IMR-90 (cell line): ENCODE results near the gene PADI2. TPM values are rescaled to one million over a fixed set of nuclear protein-coding genes. Genes with fewer than 3 reads are reported as not detected.

Source experiments
- ATAC-seq: fragments of 200-7000 bp; cut with Tn5 transposase; 2 replicates; pipeline ENCODE4 v1.9.1; 2020; ENCODE audit warnings: low read depth, mild to moderate bottlenecking, moderate library complexity
- BruUV-seq: library from RNA; stranded (reverse); fragments of 400-500 nt; replicated peaks from 2 replicates; lab custom pipeline; 2021; lab: Mats Ljungman, UMichigan
- CTCF ChIA-PET: fragments of 300-600 bp; formaldehyde crosslinking; extraction: SDS; loops from one replicate; lab custom pipeline; 2021; ENCODE audit warnings: antibody characterized with exemption; lab: Yijun Ruan, JAX
- POLR2A ChIA-PET: fragments of 300-600 bp; sonication (Branson Sonifier 250); formaldehyde crosslinking; loops from one replicate; lab custom pipeline; 2022; ENCODE audit warnings: antibody characterized with exemption; ENCODE audit not compliant: unreplicated experiment; lab: Charles Lee
- DNase-seq: peaks from one replicate; pipeline ENCODE4 v3.0.0; 2013
- H2AFZ ChIP-seq: replicated peaks from 2 replicates; pipeline ENCODE3; 2013; ENCODE audit warnings: low read length, mild to moderate bottlenecking; ENCODE audit not compliant: poor library complexity
- H2AK5ac ChIP-seq: 2 replicates; pipeline ENCODE4 v1.6.1; 2013; ENCODE audit warnings: low read depth, low read length, inconsistent platforms
- H2AK9ac ChIP-seq: replicated peaks from 2 replicates; pipeline ENCODE3; 2013; ENCODE audit warnings: mild to moderate bottlenecking, low read depth, low read length, moderate library complexity; ENCODE audit not compliant: poor library complexity
- H2BK120ac ChIP-seq: 2 replicates; pipeline ENCODE4 v1.6.1; 2013; ENCODE audit warnings: low read depth, low read length, inconsistent platforms
- H2BK15ac ChIP-seq: 3 replicates; pipeline ENCODE4 v1.6.1; 2013; ENCODE audit warnings: low read depth, low read length, inconsistent platforms
- H2BK20ac ChIP-seq: 2 replicates; pipeline ENCODE4 v1.6.1; 2013; ENCODE audit warnings: low read depth, mild to moderate bottlenecking, inconsistent platforms, low read length, moderate library complexity
- H2BK5ac ChIP-seq: 2 replicates; pipeline ENCODE4 v1.6.1; 2013; ENCODE audit warnings: mild to moderate bottlenecking, low read depth, low read length, inconsistent platforms; ENCODE audit not compliant: poor library complexity, severe bottlenecking
- H3K14ac ChIP-seq: replicated peaks from 2 replicates; pipeline ENCODE4 v1.6.1; 2013; ENCODE audit warnings: low read depth, low read length, inconsistent platforms
- H3K18ac ChIP-seq: 2 replicates; pipeline ENCODE4 v1.6.1; 2013; ENCODE audit warnings: low read depth, low read length, control low read depth
- H3K23ac ChIP-seq: 2 replicates; pipeline ENCODE4 v1.6.1; 2013; ENCODE audit warnings: low read depth, low read length, inconsistent platforms
- H3K27ac ChIP-seq: 2 replicates; pipeline ENCODE4 v1.5.1; 2013; ENCODE audit warnings: mild to moderate bottlenecking, control low read depth, low read length; ENCODE audit not compliant: insufficient read depth
- H3K27me3 ChIP-seq: 2 replicates; pipeline ENCODE4 v1.6.1; 2013; ENCODE audit warnings: low read length; ENCODE audit not compliant: control insufficient read depth, insufficient read depth
- H3K36me3 ChIP-seq: 2 replicates; pipeline ENCODE4 v1.6.1; 2013; ENCODE audit warnings: low read length, mixed read lengths; ENCODE audit not compliant: control insufficient read depth, insufficient read depth
- H3K4ac ChIP-seq: 2 replicates; pipeline ENCODE4 v1.6.1; 2013; ENCODE audit warnings: low read depth, low read length, inconsistent platforms
- H3K4me1 ChIP-seq: 2 replicates; pipeline ENCODE4 v1.6.1; 2013; ENCODE audit warnings: low read length, mixed read lengths; ENCODE audit not compliant: control insufficient read depth, insufficient read depth
- H3K4me2 ChIP-seq: 2 replicates; pipeline ENCODE4 v1.6.1; 2013; ENCODE audit warnings: low read depth, mild to moderate bottlenecking, control low read depth, low read length, moderate library complexity
- H3K4me3 ChIP-seq: 2 replicates; pipeline ENCODE4 v1.5.1; 2013; ENCODE audit warnings: low read depth, mild to moderate bottlenecking, control low read depth, low read length, moderate library complexity; ENCODE audit not compliant: insufficient read depth
- H3K56ac ChIP-seq: 2 replicates; pipeline ENCODE4 v1.6.1; 2013; ENCODE audit warnings: low read length, inconsistent platforms; ENCODE audit not compliant: insufficient read depth; ENCODE audit errors: extremely low read depth
- H3K79me1 ChIP-seq, 2 experiments: 2 replicates each; pipeline ENCODE4 v1.6.1; 2013; ENCODE audit warnings: low read length in 2 of 2, inconsistent platforms in 1 of 2, low read depth in 1 of 2
- H3K9ac ChIP-seq: 2 replicates; pipeline ENCODE4 v1.6.1; 2013; ENCODE audit warnings: low read depth, low read length, control low read depth
- H3K9me1 ChIP-seq: 2 replicates; pipeline ENCODE4 v1.6.1; 2013; ENCODE audit warnings: low read length, inconsistent platforms; ENCODE audit not compliant: insufficient read depth
- H3K9me3 ChIP-seq: 2 replicates; pipeline ENCODE4 v1.6.1; 2013; ENCODE audit warnings: low read length; ENCODE audit not compliant: control insufficient read depth, insufficient read depth
- H4K20me1 ChIP-seq: 2 replicates; pipeline ENCODE4 v1.6.1; 2013; ENCODE audit warnings: low read length, inconsistent platforms; ENCODE audit not compliant: insufficient read depth
- H4K5ac ChIP-seq: 2 replicates; pipeline ENCODE4 v1.6.1; 2013; ENCODE audit warnings: mild to moderate bottlenecking, low read depth, low read length, control low read depth
- H4K8ac ChIP-seq, 2 experiments: 2 replicates each; pipeline ENCODE4 v1.6.1; 2013; ENCODE audit warnings: low read depth in 2 of 2, low read length in 2 of 2, control low read depth in 1 of 2, inconsistent platforms in 1 of 2
- H4K91ac ChIP-seq: 2 replicates; pipeline ENCODE4 v1.6.1; 2013; ENCODE audit warnings: low read depth, low read length, inconsistent platforms; ENCODE audit not compliant: insufficient read depth
- BHLHE40 ChIP-seq: fragments of 150-350 bp; IDR thresholded peaks from 2 replicates; pipeline ENCODE4 v1.6.1; 2016; ENCODE audit warnings: mild to moderate bottlenecking, low read depth, low read length
- CEBPB ChIP-seq: IDR thresholded peaks from 2 replicates; pipeline ENCODE4 v1.6.1; 2012; ENCODE audit warnings: low read depth, low read length, improper control_type of control experiment
- CHD1 ChIP-seq: IDR thresholded peaks from 2 replicates; pipeline ENCODE4 v1.6.1; 2012; ENCODE audit warnings: low read depth, low read length, improper control_type of control experiment
- CTCF ChIP-seq: conservative IDR thresholded peaks from 2 replicates; pipeline ENCODE4 v1.5.1; 2012; ENCODE audit warnings: mild to moderate bottlenecking, low read depth, low read length, improper control_type of control experiment
- ELK1 ChIP-seq: fragments of 150-350 bp; IDR thresholded peaks from 2 replicates; pipeline ENCODE4 v1.6.1; 2016; ENCODE audit warnings: low read depth, mild to moderate bottlenecking, low read length, moderate library complexity, borderline replicate concordance
- FOS ChIP-seq: fragments of 150-350 bp; IDR thresholded peaks from 2 replicates; pipeline ENCODE4 v1.6.1; 2016; ENCODE audit warnings: low read depth, low read length
- MAFK ChIP-seq: IDR thresholded peaks from 2 replicates; pipeline ENCODE4 v1.6.1; 2012; ENCODE audit warnings: low read depth, low read length, improper control_type of control experiment
- MAZ ChIP-seq: IDR thresholded peaks from 2 replicates; pipeline ENCODE4 v1.6.1; 2012; ENCODE audit warnings: low read depth, mild to moderate bottlenecking, low read length, improper control_type of control experiment, moderate library complexity, borderline replicate concordance
- MXI1 ChIP-seq: IDR thresholded peaks from 2 replicates; pipeline ENCODE4 v1.6.1; 2012; ENCODE audit warnings: low read depth, mild to moderate bottlenecking, low read length, moderate library complexity, borderline replicate concordance
- NFE2L2 ChIP-seq: fragments of 150-350 bp; IDR thresholded peaks from 2 replicates; pipeline ENCODE4 v1.6.1; 2016; ENCODE audit warnings: low read depth, mild to moderate bottlenecking, low read length
- POLR2A ChIP-seq: IDR thresholded peaks from 2 replicates; pipeline ENCODE4 v1.6.1; 2012; ENCODE audit warnings: mild to moderate bottlenecking, low read depth, low read length
- RAD21 ChIP-seq: IDR thresholded peaks from 2 replicates; pipeline ENCODE4 v1.6.1; 2012; ENCODE audit warnings: low read length, improper control_type of control experiment
- RCOR1 ChIP-seq: IDR thresholded peaks from 2 replicates; pipeline ENCODE4 v1.6.1; 2012; ENCODE audit warnings: mild to moderate bottlenecking, low read length, improper control_type of control experiment; ENCODE audit not compliant: insufficient replicate concordance
- RFX5 ChIP-seq: IDR thresholded peaks from 2 replicates; pipeline ENCODE4 v1.8.0; 2012; ENCODE audit warnings: low read depth, mild to moderate bottlenecking, low read length, moderate library complexity
- SMC3 ChIP-seq: fragments of 150-350 bp; IDR thresholded peaks from 2 replicates; pipeline ENCODE4 v1.6.1; 2016; ENCODE audit warnings: low read depth, mild to moderate bottlenecking, antibody characterized with exemption, low read length, moderate library complexity
- WGBS, 2 experiments: methylation state at CpG; one replicate each; pipeline versions ENCODE4 v1.1.5 to v1.1.7; 2013; ENCODE audit warnings: missing lambda C conversion rate in 2 of 2; ENCODE audit not compliant: insufficient read length in 1 of 2; ENCODE audit errors: extremely low coverage in 2 of 2; 5-methylcytosine and 5-hydroxymethylcytosine counted together
- dilution Hi-C: fragments of 300-500 bp; cut with HindIII; formaldehyde crosslinking; loops from one replicate; pipeline ENCODE4 v1.14.3; 2018; ENCODE audit warnings: low sequenced_read_pairs; ENCODE audit not compliant: unreplicated experiment
- in situ Hi-C: fragments of 300-500 bp; cut with MboI; formaldehyde crosslinking; loops from 3 replicates; pipeline ENCODE4 v1.14.3; 2019; ENCODE audit warnings: low sequenced_read_pairs, inconsistent platforms, mixed read lengths
- intact Hi-C: fragments of 100-400 bp; cut with micrococcal nuclease; formaldehyde crosslinking; loops from 2 replicates; pipeline ENCODE4 v1.10.0; 2022
- polyA plus RNA-seq, 3 experiments: library from polyadenylated mRNA; depleted of rRNA; stranded (reverse); fragments of >200 nt; gene quantifications; 2 replicates each; pipeline ENCODE4 v1.2.3, GENCODE V29; 2012; ENCODE audit warnings: low replicate concordance in 1 of 3
- total RNA-seq: library from RNA; depleted of rRNA; stranded (reverse); fragments of >200 nt; gene quantifications from 2 replicates; pipeline ENCODE4 v1.2.3, GENCODE V29; 2012
- TF ChIP-seq, protein P1 (sequence below): fragments of 150-350 bp; IDR thresholded peaks from 2 replicates; pipeline ENCODE4 v1.6.1; 2017; ENCODE audit warnings: mild to moderate bottlenecking, antibody characterized with exemption, low read length, low read depth

Gene PADI2
- total and polyA plus RNA-seq, 2 of the 4 experiments (the other 2 are of a cell fraction), result not detected

GRCh38 chr1:17101261-17101660, 18.0 kb downstream of the PADI2 start:
- Histone ChIP-seq H3K23ac (no peak overlapping the region), H2BK20ac (no peak overlapping the region), H3K27ac (no peak overlapping the region), H4K20me1 (no peaks in the 10 kb centered on the region), H3K9ac (no peak overlapping the region), H2AK5ac (no peak overlapping the region), H2AFZ (no peak overlapping the region), H2BK15ac (no peak overlapping the region), H3K18ac (no peak overlapping the region), H3K79me1 (no peaks in the 10 kb centered on the region), H2BK5ac (no peak overlapping the region), H3K4me2 (no peak overlapping the region), H2BK120ac (no peak overlapping the region), H4K5ac (no peak overlapping the region), H3K56ac (no peak overlapping the region), H2AK9ac (peak overlapping the region; percentile 68), H3K9me1 (no peaks in the 10 kb centered on the region), H4K8ac (no peak overlapping the region), H4K91ac (no peak overlapping the region), H3K4me3 (no peak overlapping the region), H3K4ac (no peak overlapping the region), H3K36me3 (no peaks in the 10 kb centered on the region), H3K14ac (no peak overlapping the region), H3K9me3 (no peaks in the 10 kb centered on the region), H3K4me1 (no peaks in the 10 kb centered on the region), H3K27me3 (peaks cover 50% of the 10 kb centered on the region)
- no peak for DNase-seq
- no TSS peak for BruUV-seq
- CTCF ChIA-PET, result no interaction called here
- intact Hi-C loops, result no loop called here
- ATAC-seq, result no peak
- dilution Hi-C loops, result no loop called here
- no peak for TF ChIP-seq ELK1
- TF ChIP-seq BHLHE40, result no peak
- no peak for TF ChIP-seq SMC3
- no peak for TF ChIP-seq RAD21
- TF ChIP-seq RFX5, result no peak
- TF ChIP-seq CTCF, result no peak
- TF ChIP-seq, protein P1, sequence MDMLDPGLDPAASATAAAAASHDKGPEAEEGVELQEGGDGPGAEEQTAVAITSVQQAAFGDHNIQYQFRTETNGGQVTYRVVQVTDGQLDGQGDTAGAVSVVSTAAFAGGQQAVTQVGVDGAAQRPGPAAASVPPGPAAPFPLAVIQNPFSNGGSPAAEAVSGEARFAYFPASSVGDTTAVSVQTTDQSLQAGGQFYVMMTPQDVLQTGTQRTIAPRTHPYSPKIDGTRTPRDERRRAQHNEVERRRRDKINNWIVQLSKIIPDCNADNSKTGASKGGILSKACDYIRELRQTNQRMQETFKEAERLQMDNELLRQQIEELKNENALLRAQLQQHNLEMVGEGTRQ, result no peak
- no peak for TF ChIP-seq POLR2A
- no peak for TF ChIP-seq MAFK
- TF ChIP-seq RCOR1, result no peak
- TF ChIP-seq NFE2L2, result no peak
- TF ChIP-seq CHD1, result no peak
- no peak for TF ChIP-seq MAZ
- TF ChIP-seq FOS, result no peak
- no peak for TF ChIP-seq MXI1
- TF ChIP-seq CEBPB, result no peak
- POLR2A ChIA-PET, result no interaction called here
- in situ Hi-C loops, result no loop called here
- WGBS, 2 experiments, result no CpG with 5 or more reads among the region's 4 CpGs
